TTC549 (cell line): Measurements from ENCODE around the gene ISM1.

Experiments
- FAIRE-seq: peaks from 2 replicates; lab custom pipeline; 2012; peaks lifted over from hg19 to GRCh38; lab: Jason Lieb, UNC

ISM1 gene

DNA sequence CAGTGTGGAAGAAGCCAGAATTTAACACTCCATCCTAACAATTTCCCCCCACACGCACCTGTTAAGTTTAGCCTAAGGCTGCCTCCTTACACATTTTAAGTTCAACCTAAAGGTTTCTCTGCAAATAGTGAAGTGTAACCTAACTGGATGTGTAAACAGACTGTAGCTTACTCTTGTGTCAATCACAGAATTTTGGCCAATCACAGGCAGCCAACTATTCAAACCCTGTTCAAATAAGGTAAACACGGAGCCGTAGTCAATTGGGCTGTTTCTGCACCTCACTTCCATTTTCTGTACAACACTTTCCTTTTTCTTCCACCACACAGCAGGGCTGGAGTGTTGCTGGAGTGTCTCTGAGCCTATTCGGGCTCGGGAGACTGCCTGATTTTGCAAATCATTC is 92.1 kb downstream of the ISM1 start:
- no peak for FAIRE-seq

DNA sequence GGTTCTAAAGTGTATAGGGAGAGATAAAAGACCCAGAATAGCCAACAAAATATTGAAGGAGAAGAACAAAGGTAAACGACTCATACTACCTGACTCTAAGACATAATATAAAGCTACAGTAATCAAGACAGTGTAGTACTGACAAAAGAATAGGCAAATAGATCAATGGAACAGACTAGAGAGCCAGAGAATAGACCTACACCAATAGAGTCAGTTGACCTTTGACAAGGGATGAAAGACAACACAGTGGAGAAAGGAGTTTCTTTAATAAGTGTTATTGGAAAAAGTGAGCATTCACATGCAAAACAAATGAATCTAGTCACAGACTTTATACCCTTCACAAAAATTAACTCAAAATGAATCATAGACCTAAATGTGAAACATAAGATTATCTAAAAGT is 96.4 kb downstream of the ISM1 start:
- no peak for FAIRE-seq

DNA sequence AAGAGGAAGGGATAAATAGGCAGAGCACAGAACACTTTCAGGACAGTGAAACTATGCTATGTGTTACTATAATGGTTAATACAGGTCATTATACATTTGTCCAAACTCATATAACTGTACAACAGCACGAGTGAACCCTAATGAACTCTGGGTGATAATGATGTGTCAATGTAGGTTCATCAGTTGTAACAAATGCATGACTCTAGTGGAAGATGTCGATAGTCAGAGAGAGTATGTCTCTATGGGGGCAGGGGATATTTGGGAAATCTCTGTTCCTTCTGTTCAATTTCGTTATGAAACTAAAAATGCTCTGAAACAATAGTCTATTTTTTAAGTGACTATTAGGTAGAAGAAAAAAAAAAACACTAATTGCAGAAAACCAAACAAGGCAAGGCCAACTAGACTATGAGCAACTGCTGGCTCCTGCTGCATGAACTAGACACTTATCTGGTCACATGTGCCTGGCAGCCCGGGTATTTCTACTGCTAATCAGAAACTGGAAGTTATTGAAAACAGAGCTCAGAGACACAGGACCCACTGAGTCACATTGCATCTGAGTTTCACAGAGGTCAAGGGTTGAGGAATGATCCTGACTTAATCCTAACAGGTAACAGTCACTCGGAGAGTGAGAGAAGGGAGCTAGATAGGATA is 97.9 kb downstream of the ISM1 start:
- FAIRE-seq = no peak

DNA sequence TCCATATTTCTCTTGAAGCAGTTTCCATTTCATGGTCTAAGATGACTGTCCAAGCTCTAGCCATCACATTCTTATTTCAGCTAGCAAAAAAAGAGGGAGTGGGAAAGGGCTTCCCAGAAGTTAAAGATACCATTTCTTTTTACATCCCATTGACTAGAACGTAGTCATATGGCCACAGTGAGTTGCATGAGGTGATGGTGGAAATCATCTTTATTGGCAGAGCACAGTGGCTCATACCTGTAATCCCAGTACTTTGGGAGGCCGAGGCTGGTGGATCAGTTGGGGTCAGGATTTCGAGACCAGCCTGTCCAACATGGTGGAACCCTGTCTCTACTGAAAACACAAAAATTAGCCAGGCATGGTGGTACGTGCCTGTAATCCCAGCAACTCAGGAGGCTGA is 99.6 kb downstream of the ISM1 start:
- no peak for FAIRE-seq

DNA sequence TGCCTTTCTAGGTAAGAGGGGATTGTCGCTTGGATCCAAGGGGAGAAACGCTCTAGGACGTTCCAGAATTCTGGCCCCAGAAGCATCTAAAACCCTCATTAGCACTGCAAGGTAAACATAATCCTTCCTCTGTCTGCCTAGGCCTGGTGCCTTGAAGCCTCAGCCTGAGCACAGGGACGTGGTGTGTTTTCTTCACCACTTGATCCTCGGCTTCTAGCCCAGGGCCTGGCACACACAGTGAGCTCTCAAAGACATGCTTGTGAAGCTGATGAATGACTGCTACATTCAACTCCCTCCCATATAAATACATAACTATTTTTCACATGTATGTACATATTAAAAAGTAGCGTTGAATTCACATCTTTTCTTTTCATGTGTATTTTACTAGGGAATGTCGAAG is 100.3 kb downstream of the ISM1 start:
- FAIRE-seq = no peak

GRCh38 chr20:13322198-13322597 is 101.1 kb downstream of the ISM1 start:
- no peak for FAIRE-seq

GRCh38 chr20:13322621-13323020 is 101.5 kb downstream of the ISM1 start:
- FAIRE-seq = no peak

- FAIRE-seq = no peak
These were observed 104.0 kb downstream of the ISM1 start for GRCh38 chr20:13325033-13325432.

GRCh38 chr20:13325796-13326340 is 104.8 kb downstream of the ISM1 start:
- no peak for FAIRE-seq

- no peak for FAIRE-seq
These were observed 110.5 kb downstream of the ISM1 start for GRCh38 chr20:13331536-13331935.

DNA sequence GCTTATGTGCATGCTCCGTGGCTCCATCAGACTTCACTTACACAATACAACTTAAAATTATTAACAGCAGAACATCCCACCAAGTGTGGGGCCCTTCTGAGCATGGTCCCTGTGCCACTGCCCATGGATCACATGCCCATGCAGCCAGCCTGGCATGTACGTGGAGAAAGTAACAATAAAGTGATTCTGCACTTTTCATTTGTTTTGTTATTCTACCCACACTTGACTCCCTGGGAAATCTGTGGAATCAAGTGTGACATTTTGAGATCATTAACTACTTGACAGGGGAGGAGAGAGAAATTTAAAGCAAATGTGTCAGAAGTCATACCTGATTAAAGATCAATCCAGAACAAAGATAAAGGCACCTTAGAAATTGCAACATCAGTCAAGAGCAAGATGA is 112.0 kb downstream of the ISM1 start:
- FAIRE-seq = no peak

DNA sequence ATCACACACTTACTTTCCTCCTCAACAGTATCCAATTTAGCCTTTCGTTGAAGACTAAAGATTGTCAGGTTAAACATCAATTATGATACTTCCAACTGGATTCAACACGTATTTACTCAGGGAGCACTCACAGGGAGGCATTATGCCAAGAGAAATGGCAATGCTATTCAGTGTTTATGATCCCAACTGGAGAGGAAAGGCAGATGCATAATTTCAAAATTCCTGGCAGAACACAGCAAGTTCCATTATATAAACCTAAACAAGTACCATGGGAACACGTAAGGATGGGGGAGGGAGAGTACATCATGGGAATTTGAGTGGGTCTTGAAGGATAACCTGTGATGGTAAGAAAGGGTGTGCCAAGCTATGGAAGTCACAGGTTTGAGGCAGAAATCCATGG is 112.7 kb downstream of the ISM1 start:
- no peak for FAIRE-seq

GRCh38 chr20:13336308-13337089 is 115.4 kb downstream of the ISM1 start:
- no peak for FAIRE-seq

GRCh38 chr20:13337090-13337784 is 116.2 kb downstream of the ISM1 start:
- FAIRE-seq = no peak

DNA sequence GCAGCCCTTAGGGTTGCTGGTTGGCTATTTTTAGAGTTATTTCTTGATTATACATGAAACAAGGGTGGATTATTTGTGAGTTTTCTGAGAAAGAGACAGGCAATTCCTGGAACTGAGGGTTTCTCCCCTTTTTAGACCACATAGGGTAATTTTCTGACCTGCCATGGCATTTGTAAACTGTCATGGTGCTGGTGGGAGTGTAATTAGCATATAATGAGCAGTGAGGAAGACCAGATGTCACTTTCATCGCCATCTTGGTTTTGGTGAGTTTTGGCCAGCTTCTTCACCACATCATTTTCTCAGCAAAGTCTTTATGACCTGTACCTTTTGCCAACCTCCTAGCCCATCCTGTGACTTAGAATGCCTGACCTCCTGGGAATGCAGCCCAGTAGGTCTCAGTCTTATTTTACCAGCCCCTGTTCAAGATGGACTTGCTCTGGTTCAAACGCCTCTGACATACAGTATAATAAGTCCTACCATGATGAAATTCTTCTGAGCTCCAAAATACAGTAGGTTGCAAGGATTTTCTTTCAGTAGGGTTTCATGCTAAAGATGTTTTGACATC is 117.1 kb downstream of the ISM1 start:
- FAIRE-seq = no peak

DNA sequence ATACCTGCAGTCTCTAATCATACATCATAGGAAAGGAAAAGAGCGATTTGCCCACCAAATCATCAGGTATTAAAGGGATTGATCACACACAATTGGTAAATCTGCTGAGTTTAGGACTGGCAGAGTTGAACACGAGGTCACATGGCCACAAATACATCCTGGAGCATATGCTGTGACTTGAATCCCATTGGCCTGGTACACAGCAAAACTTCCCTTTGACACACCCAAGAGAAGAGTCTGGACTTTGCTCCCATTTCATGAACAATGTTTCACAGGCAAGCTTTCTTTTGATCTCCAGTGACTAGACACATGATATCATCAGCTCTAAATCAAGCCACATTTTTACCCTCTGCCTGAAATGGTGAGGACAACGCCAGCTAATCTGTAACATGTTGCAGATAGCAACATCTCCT is 117.9 kb downstream of the ISM1 start:
- FAIRE-seq = no peak

DNA sequence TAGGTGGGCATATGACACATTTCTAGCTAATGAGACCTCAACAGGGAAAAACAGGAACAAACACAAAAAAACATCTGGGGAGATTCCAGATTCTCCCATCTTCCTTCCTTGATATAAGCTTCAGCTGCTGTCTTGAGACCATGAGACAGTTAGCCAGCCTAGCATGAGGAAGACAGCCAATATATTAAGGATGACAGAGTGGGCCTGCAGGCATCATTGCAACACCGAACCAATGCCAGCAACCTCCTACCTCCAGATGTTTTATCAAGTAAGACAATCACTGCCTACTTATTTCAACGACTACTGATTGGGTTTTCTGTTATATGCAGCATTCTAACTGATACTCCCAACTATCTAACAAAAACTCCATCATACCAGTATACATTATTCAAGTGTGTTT is 119.0 kb downstream of the ISM1 start:
- no peak for FAIRE-seq

- no peak for FAIRE-seq
These were observed 120.8 kb downstream of the ISM1 start for GRCh38 chr20:13341737-13342393.

DNA sequence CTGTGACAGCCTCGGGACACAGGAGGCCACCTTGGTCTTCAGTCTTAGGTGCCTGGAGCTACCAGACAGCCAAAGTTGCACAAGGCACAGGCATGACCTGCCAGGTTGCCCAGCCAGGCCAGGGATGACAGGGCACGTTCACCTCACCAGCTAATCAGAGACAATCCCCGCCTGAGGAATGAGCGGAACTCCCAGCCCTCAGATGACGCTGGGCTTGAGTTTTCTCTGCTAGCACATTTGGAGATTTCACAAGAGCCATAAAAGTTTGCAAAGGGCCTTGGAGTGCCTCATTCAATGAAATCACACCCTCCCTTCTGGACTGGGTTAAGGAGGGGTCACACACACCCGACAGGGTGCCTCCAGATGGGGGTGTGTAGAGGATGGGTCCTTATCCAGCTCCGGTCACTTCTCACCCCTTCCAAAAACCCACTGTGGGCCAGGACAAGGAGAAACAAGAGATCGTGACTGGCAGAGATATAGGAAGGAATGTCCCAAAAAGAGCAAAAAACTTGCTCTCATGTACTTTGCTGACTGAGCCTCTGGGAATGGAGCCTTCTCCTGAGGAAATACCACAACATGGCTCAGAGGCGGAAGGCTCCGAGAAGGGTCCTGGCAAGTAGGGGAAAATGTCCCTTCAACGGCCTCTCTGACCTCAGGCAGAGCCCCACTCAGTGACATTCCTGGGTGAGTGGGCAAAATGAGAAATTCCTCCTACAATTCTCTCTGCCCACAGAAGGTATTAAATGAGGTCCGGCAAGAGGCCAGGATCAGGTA is 121.6 kb downstream of the ISM1 start:
- no peak for FAIRE-seq

- no peak for FAIRE-seq
These were observed 123.6 kb downstream of the ISM1 start for GRCh38 chr20:13344671-13345070.
